HG02852 (cell line): ENCODE results near the gene ATP6AP2.
"Not testable (repeated sequence)": the region's sequence is repeated elsewhere in the genome, so short reads cannot be mapped to it uniquely, and the experiment has no call there.

Experiments used
- ATAC-seq: cut with Tn5 transposase; IDR thresholded peaks from one replicate; pipeline ENCODE4 v1.9.1; 2021; ENCODE audit warnings: mild to moderate bottlenecking, moderate library complexity; ENCODE audit not compliant: unreplicated experiment

The ATP6AP2 gene

DNA sequence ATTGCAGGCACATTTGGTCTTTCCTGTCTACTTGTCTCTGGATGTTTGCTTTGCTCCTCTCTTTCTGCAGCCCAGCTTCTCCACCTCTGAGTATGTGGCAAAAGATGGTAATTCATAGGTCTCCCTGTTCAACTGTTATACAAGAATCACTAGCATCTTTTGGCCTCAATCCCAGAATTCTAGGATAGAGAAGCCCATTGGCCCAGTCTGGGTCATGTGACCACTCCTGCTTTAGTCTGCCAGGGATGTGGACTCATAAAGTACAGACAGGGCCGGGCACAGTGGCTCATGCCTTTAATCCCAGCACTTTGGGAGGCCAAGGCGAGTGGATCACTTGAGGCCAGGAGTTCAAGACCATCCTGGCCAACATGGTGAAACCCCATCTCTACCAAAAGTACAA, 5.4 kb upstream of the ATP6AP2 start:
- ATAC-seq: not testable (repeated sequence)

DNA sequence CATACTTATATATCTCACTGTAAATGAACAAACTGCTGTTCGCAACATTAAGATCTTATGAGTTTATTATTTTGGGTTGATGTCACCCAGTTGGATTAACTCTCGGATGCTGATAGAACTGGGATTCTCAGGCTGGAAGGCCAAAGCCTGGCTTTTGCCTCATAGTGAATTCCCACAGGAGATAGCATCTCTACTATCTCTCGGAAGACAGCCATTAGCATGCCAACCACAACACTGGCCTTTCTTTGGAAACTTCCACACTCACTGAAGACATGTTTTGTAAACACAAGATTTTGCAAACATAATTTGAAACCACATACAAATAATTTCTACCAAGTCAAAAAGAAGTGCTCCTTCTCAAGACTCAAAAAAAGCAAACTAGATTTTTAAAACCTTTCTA, 4.5 kb upstream of the ATP6AP2 start:
- ATAC-seq: no peak

DNA sequence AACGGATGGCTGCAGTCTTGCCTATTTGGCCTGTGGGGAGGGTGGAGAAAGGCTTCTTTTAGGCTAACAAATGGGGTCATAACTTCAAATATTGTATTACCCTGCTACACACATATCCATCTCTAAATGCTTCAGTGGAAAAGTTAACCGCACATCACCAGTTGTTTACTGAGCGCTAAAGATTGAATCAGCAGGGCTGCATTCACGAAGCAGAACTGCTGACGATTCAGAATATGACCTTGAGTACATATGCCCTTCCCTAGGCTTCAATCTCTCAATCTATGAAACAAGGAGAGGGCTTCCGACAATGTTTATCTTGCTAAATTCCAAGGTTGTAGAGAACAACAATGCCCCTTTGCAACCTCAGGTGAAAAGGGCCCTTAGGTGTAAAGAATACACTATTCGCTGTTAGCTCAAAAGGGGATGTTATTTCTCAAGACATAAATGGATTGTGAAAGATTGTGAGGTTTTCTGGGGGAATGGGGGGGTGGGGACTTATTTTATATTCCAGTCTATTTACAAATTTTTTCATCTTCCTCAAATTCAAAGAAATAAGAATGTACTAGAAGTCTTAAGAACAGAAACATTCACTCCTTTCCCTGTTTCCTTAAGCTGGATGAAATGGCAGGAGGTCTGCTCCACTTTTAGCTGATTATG, 2.6 kb upstream of the ATP6AP2 start:
- no peak for ATAC-seq

DNA sequence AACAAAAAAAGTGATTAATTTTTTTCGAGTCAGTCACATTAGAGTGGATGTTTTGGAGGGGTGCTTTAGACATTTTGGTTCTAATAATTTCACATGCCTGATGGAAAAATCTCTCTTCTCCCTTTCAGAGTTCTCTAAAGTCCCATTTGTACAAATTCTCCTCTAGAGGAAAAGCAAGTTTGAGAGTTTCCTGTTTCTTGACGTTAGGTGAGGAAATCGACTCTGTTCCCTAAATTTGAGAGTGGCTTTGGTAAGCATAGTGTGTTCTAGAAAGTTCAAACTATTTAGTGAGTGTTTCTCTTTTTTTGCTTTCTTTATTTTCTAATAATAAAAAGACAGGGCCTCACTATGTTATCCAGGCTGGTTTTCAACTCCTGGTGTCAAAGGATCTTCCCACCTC, 1.6 kb upstream of the ATP6AP2 start:
- ATAC-seq: no peak

DNA sequence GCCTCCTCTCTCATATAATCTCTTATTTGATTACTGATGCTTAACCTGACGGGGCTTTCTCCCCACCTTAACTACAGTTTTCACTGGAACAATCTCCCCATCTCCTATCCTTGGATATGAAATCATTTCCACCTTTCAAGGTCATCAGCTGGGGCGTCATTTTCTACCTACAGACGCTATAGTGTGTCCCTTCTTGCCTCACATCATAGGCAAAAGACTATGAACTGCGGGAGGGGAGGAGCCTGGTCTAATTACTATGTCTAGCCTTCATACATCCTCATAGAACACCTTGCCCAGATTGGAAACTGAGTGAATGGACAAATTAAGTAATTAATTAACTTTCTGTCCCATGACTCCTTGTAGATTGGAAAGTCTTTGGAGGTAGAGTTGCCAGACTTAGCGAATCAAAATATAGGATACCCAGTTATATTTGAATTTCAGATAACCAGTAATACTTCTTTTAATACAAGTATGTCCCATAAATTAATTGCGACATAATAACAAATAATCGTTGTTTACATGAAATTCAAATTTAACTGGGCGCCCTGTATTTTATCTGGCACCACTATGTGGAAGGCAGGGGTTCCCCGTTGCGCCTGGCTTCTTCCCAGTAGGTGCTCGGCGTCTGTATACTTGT, 752 bp upstream of the ATP6AP2 start:
- peak; percentile 56 for ATAC-seq

DNA sequence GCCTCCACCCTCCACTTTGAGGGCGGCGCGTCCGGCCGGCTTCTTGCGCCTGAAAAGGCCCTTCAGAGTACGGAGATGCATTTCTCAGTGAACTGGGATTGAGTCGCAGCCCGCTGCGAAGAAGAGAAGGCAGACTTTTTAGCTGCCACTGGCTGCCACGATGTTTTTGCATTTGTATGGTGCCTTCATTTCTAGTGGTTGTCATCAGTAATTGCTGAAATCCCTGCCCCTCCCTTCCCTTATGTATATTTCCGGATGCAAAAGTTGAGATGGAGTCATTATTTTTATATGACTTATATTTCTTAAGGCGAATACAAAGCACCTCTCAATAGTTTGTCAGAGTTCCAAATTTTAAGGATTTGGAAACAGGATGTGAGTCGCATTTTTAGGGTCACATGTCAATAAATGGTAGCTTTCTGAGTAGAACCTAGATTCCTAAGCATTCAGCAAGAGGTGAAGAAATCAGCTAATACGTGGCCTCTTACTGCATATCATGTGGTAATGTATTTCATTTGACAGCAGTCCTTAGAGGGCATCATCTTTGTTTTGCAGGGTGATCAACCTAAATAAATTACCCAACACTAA, 658 bp downstream of the ATP6AP2 start:
- no peak for ATAC-seq

DNA sequence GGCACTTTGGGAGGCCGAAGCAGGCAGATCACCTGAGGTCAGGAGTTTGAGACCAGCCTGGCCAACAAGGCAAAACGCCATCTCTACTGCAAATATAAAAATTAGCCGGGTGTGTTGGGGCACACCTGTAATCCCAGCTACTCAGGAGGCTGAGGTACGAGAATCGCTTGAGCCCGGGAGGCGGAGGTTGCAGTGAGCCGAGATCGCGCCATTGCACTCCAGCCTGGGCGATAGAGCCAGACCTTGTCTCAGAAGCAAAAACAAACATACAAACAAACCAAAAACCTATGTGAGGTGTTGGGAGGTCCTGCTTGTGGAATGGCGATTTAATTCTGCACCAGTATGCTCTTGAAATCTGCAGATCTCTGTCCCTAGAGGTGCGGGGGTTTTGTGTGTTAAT, 1.4 kb downstream of the ATP6AP2 start:
- not testable (repeated sequence) for ATAC-seq

DNA sequence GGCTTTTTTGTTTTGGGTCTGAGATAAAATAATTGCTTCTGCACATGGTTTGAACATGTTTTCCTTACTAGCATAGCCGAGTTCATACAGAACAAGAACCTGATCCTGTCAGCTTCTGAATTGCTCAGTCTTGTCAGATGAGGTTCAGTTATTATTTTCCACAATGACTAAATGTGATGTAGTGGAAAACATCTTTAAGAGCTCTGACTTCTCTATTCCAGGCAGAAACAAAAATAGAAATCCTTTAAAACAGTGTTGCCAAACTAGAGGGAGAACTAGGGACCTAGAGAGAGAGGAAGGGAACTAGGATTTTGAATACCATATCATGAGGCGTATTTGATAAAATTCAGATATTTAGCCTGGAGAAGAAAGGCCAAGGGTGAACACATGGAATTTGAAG, 2.0 kb downstream of the ATP6AP2 start:
- no peak for ATAC-seq

DNA sequence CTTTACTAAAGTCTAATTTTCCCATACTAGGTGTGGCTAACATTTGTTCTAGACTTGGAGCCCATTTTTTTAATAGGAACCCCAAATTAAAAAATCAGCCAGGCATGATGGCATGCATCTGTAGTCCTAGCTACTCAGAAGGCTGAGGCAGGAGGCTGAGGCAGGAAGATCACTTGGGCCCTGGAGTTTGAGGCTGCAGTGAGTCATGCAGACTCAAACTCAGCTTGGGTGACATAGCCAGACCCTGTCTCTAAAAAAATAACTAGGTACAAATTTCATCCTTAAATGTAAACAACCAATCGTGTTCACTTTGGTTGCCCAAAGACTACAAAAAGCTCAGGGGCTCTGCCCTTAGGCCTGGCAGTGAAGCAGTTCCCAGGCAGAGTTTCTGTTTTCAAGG, 6.9 kb downstream of the ATP6AP2 start:
- ATAC-seq: not testable (repeated sequence)

DNA sequence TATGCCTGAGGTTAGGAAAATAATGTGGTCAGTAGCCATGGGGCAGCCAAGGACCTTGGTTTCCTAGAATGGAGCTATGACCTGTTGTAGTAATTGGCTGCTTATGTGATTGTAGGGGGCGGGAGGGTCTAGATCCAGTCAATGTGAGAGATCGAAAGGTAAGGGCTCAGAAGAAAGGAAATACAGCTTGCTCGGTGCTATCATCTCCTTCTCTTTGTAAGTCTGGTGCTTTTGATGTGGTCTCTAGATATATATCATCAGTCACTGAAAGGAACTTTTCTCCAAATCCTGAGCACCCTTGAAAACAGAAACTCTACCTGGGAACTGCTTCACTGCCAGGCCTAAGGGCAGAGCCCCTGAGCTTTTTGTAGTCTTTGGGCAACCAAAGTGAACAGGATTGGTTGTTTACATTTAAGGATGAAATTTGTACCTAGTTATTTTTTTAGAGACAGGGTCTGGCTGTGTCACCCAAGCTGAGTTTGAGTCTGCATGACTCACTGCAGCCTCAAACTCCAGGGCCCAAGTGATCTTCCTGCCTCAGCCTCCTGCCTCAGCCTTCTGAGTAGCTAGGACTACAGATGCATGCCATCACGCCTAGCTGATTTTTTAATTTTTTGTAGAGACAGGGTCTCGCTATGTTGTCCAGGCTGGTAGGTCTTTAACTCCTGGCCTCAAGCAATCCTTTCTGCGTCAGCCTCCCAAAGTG, 9.0 kb downstream of the ATP6AP2 start:
- ATAC-seq: not testable (repeated sequence)

DNA sequence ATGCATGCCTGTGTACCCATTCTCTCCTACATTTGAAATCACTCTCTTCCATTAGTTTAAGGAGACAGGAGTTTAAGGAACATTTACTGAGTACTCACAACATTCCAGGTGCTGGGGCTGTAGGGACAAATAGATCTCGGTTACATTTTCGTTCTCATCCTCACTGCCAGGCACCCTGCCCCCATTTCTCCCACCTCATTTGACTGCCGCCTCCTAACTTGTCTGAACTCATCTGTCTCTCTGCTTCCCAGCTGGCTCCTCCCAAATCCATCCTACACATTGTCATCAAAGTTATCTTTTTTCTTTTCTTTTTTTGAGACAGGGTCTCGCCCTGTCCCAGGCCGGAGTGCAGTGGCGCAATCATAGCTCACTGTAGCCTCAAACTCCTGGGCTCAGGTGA, 22.7 kb downstream of the ATP6AP2 start:
- ATAC-seq: no peak

DNA sequence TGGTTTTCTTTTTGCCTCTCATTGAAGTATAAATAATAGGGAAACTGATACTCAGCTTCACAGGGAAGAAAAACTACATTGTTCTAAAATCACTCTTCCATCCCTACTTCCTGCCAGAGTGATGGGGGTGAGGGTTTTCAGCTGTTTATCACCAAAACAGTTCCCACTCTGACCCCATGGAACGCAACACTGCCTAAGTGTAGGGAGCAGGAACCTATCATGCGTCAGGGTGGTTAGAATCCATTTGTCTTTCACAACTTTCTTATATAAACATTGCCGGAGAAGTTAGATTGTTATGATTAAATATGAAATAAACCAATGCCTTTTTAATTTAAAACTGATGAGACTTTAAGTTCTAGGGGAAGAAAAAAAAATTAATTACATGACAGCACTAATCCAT, 26.6 kb downstream of the ATP6AP2 start:
- ATAC-seq: no peak

DNA sequence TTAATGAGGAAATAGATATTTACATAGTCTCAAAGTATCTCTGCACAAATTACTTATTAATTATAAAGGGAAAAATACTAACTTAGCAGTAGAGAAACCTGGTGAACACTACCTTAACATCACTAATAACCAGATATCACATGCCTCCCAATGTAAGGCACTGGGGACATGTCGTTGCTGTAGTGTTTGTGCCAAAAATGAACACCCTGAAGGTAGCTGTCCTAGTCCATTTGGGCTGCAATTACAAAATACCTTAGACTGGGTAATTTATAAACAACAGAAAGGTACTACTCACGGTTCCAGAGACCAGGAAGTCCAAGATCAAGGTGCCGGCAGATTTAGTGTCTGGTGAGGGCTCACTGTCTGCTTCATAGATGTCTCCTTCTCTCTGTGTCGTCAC, 31.7 kb downstream of the ATP6AP2 start:
- no peak for ATAC-seq

DNA sequence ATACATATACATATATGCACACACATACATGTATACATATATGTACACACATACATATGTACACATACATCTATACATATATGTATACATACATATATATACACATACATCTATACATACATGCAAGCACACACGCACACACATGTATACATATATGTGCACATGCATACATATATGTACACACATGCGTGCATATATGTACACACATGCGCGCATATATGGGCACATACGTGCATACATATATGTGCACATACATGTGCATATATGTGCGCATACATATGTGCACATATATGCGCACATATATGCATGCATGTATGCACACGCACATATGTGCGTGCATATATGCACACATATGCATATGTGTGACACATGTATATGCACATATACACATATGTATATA, 35.2 kb downstream of the ATP6AP2 start:
- no peak for ATAC-seq

DNA sequence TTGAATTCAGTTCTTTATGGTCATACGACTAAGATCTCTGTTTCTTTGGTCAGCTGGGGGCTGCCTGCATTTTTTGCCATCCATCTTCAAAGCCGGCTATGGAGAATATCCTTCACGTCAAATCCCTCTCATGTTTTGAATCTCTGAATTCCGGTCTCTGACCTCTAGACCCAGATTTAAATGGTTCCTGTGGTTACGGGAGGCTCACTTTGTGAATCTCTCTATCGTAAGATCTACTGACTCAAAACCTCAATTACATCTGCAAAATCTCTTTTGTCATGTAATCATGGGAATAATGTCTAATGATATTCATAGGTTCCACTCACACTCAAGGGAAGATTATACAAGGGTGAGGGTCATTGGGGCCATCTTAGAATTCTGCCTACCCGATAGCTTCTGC, 36.8 kb downstream of the ATP6AP2 start:
- ATAC-seq: no peak

DNA sequence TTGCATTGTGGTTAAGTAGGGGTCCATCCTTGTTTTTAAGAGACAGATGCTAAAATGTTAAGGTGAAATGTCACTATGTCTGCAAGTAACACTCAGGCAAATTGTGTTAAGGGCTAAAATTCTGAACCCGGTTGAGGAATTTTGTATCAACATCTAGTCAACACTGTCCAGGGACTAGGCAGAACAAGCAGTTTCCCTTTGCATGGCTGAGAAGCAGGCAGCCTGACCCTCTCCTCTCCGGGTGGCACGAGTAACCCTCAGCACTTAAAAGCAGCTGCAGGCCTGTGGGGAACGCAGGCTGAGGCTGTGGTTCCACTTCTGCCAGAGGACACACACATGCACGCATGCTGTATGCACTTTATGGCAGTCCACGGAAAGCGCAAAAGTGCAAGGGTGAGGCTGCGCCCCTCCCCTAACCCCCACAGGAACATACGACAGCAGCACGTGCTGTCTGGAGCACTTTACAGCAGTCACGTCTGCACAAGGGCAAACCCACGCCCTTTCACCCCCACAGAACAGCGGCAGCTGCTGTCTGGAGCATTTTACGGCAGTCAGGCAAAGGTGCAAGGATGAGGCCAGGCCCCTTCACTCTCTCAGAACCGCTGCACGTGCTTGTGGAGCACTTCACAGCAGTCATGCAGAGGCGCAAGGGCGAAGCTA, 41.8 kb downstream of the ATP6AP2 start:
- ATAC-seq: no peak

DNA sequence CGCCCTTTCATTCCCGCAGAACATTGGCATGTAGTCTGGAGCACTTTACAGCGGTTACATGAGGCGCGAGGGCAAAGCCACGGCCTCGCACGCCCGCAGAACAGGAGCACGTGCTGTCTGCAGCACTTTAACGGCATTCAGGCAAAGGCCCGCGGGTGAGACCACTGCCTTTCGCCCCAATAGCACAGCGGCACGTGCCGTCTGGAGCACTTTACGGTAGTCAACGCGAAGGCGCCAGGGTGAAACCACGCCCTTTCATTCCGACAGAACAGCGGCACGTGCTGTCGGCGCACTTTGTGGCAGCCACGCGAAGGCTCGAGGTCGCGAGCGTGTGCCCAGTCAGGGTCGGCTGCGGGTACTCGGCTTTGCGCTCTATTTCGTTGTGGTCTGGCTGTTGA, 42.4 kb downstream of the ATP6AP2 start, which contains the start of gene MPC1L:
Gene MPC1L, plus strand, starts transcription at position 290 of the 398 bp plus-strand sequence. CDS start 138 bp downstream, outside the sequence.
- ATAC-seq: no peak

DNA sequence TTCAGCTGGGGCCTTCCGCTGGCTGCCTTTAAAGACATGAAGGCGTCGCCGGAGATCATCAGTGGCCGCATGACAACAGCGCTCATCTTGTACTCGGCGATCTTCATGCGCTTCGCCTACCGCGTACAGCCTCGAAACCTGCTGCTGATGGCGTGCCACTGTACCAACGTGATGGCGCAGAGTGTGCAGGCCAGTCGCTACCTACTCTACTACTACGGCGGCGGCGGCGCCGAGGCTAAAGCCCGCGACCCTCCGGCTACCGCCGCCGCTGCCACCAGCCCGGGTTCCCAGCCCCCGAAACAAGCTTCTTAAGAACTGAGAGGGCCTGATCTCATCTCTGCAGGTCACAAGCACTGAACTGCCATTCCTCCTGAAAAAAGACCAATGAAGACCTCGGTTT, 42.9 kb downstream of the ATP6AP2 start:
- no peak for ATAC-seq

DNA sequence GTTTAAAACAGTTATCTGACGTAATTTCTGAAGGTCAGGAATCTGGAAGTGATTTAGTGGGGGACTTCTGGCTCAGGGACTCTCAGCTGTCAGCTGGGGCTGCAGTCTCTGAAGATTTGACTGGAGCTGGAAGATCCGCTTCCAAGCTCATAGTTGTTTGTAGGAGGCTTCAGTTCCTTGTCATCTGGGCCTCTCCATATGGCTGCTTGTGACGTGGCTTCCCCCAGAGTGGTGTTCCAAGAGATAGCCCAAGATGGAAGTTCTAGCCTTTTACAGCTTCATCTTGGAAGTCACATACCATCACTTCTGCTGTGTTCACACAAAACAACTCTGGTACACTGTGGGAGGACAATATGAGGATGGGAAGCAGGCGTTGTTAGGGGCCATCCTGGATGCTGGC, 44.5 kb downstream of the ATP6AP2 start:
- no peak for ATAC-seq

DNA sequence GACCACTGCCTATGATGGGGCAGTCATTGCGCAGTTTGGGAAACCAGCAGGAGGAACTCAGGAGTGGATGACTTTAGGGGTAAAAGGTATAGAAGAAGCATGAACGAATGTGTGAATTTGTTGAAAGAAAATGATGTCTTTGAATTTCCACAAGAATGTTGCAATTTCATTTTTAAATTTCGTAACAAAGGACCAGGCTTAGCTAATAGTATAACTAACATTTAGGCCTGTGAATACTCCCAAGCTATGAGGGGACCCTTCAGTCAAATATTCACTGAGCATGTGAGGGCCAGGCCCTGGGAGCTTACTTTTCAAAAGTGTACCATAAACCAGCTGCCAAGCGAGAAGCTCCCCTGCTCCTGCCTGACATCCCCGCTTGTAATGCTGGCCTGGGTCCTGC, 47.7 kb downstream of the ATP6AP2 start:
- ATAC-seq: no peak

DNA sequence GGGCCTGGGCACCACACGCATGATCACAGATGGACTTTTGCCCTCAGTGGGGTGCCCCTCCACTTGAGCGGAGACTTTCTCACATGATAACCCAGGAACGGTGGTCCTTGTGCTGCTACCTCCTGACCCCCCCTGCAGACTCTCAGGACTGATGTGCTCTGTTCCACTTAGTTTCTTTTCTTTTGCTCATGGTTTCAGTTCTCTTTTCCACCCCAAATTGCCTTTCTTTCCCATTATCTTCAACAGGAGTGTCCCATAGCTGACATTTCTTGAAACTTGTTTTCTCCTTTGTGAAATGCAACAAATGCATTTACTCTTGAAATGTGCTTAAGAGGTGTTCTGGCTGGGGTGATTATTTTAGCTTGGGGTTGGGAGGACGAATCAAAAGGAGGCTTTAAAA, 51.4 kb downstream of the ATP6AP2 start:
- ATAC-seq: no peak
